GM18519 (cell line): ENCODE data around the gene PEX5.
"Not testable (repeated sequence)": the region's sequence is repeated elsewhere in the genome, so short reads cannot be mapped to it uniquely, and the experiment has no call there.

Experiments
- ATAC-seq: cut with Tn5 transposase; IDR thresholded peaks from one replicate; pipeline ENCODE4 v1.9.1; 2021; ENCODE audit warnings: mild to moderate bottlenecking, moderate library complexity; ENCODE audit not compliant: unreplicated experiment, low FRiP score

PEX5 gene

GRCh38 chr12:7209958-7210357 is 20.5 kb downstream of the PEX5 start:
- no peak for ATAC-seq

- no peak for ATAC-seq
Measured at GRCh38 chr12:7210642-7211151, 21.2 kb downstream of the PEX5 start.

- no peak for ATAC-seq
Measured at GRCh38 chr12:7212678-7213077, 23.2 kb downstream of the PEX5 start.

DNA sequence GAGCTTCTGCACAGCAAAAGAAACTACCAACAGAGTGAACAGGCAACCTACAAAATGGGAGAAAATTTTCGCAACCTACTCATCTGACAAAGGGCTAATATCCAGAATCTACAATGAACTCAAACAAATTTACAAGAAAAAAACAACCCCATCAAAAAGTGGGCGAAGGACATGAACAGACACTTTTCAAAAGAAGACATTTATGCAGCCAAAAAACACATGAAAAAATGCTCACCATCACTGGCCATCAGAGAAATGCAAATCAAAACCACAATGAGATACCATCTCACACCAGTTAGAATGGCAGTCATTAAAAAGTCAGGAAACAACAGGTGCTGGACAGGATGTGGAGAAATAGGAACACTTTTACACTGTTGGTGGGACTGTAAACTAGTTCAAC is 24.3 kb downstream of the PEX5 start:
- ATAC-seq: not testable (repeated sequence)

DNA sequence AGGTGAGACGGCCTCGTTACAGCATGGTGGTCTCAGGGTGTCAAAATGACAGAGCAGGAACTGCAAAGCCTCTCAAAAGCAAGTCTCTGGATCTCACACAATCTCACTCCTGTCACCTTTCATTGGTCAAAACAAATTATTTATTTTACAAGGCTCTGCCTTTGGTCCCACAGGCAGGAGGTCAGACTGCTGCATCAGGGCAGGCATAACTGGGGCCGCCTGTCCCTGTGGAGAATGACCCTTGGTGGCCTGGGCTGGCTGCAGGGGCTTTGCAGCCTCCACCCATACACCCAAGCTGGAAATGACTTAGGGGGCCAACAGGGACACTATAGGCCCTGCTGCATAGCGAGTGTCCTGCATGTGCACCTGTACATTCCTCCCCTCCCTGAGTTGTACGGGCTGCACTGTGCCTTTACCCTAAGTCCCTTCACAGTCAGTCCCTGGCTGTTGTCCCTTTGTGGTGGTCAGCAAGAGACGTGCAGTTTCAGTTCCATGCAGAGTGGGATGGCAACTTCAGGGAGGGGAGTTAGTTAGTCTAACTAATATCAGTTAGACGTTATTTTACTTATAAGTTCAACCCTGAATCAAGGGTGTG is 28.1 kb downstream of the PEX5 start:
- ATAC-seq: no peak

DNA sequence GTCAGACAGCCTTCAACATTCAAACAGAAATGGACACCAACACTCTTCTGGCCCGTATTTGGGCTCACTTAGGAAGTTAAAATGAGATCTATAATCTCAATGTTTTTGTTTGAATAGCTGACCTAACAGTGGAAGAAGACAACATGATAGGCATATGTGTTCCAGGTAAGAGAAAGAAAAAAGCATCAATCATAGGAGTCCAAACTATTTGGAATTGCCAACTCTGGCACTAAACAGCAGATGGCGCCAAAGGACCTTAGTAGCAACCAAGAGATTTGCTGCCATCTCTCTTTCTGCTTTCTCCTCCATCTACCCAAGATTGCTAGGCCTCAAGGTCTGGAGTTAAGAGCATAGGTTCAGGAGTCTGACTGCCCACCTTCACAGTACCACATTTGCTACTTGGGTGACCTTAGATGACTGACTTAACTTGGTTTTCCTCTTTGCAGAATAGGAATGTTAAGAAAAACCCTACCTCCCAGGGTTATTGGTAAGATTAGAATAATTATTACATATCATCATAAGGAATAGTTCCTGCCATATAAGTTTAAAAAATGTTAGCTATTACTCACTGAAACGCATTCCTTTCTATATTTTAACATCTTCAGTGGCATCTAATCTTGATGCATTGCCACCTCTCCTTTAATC is 30.2 kb downstream of the PEX5 start:
- ATAC-seq: no peak

- ATAC-seq: no peak
Measured at GRCh38 chr12:7221486-7221885, 32.0 kb downstream of the PEX5 start.

GRCh38 chr12:7229741-7230140 is 40.3 kb downstream of the PEX5 start:
- ATAC-seq: no peak

DNA sequence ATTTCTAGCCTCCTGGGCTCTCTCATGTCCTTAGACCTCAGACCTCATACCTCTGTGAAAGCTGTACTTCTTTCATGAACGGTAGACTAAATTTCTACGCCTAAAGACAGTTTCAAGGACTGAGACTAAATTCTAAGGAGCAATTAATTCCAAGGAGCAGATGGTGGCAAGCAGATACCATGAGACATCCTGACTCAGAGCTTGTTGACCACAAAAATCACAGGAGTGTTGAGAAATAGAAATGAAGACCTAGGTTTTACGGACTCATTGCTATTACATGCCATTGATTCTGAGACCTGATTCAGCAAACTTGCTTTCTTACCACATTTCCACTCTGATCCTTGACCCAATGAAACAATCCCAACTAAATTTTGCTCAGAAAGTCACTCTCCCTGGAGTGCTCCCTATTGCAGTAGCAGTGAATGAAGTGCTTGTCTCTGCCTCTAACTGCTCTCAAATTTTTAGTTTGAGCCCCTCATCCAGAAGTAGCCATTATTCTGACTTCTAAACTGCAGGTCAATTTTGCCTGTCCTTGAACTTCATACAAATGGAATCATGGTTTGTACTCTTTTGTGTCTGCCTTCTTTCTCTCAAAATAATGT is 52.0 kb downstream of the PEX5 start:
- ATAC-seq: no peak

- ATAC-seq: no peak
Measured at GRCh38 chr12:7242176-7243101, 53.0 kb downstream of the PEX5 start.

GRCh38 chr12:7251328-7251996 is 62.0 kb downstream of the PEX5 start:
- not testable (repeated sequence) for ATAC-seq

GRCh38 chr12:7259060-7259459 is 69.6 kb downstream of the PEX5 start:
- no peak for ATAC-seq
